HUES64 (cell line): Measurements from ENCODE around the gene EMILIN2.

Experiments
- H3K27ac ChIP-seq: 2 replicates; pipeline ENCODE4 v1.7.0; 2013; ENCODE audit warnings: low read depth, low read length, inconsistent platforms
- H3K27me3 ChIP-seq: 2 replicates; pipeline ENCODE4 v1.6.1; 2013; ENCODE audit warnings: mild to moderate bottlenecking, low read length; ENCODE audit not compliant: insufficient read depth
- H3K36me3 ChIP-seq: 2 replicates; pipeline ENCODE4 v1.6.1; 2013; ENCODE audit warnings: mild to moderate bottlenecking, low read length; ENCODE audit not compliant: insufficient read depth
- H3K4me1 ChIP-seq: 2 replicates; pipeline ENCODE4 v1.6.1; 2013; ENCODE audit warnings: mild to moderate bottlenecking, low read length, moderate library complexity; ENCODE audit not compliant: insufficient read depth
- H3K4me3 ChIP-seq: 2 replicates; pipeline ENCODE4 v1.5.1; 2013; ENCODE audit warnings: mild to moderate bottlenecking, low read length, moderate library complexity
- H3K9ac ChIP-seq: 2 replicates; pipeline ENCODE4 v1.6.1; 2013; ENCODE audit warnings: mild to moderate bottlenecking, low read depth, low read length
- H3K9me3 ChIP-seq: 2 replicates; pipeline ENCODE4 v1.6.1; 2013; ENCODE audit warnings: low read depth, low read length; ENCODE audit not compliant: insufficient read depth
- WGBS: fragments of 150-250, 120-280 bp; methylation state at CpG from one replicate; pipeline ENCODE4 v1.1.7; 2013; ENCODE audit warnings: missing lambda C conversion rate; 5-methylcytosine and 5-hydroxymethylcytosine counted together

Gene EMILIN2

DNA sequence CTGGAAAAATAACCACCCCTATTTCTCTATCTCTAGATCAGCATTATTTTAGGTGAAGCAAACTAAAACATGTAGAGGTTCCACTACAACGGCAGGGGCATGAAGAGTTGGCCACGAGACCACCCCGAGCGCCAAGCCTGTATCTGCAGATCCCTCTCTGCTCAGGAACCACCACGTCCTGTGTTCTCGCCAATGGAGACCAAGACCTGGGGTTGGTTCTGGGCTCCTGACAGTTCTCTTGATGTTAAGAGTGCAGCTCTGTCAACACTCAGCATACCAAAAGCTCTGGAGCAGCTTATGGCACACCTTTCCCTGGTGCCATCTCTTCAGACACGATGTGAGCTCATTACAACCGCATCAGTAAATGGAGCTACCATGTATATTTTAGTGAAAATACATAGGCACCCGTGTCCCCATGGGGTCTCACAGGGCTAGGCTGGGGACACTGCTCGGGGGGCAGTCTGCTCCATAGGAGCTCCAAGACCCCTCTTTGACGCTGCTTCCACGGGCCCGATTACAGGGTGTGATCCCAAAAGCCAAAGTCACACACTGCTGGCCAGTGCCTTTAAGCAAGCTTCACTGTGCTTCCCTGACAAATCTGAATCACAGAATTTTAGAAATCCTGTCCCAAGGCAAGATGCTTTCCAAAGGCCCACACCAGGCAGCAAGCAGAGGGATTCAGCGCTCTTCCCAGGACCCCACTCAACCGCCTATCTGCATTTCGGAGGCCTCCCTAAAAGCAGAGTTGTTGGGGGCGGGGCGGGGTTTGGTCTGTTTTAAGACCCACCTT lies 72.2 kb downstream of the EMILIN2 start:
- no peak overlapping the region for H3K4me3 ChIP-seq
- no peak overlapping the region for H3K9ac ChIP-seq
- H3K36me3 ChIP-seq = peaks cover 62% of the 10 kb centered on the region
- H3K9me3 ChIP-seq = no peaks in the 10 kb centered on the region
- H3K4me1 ChIP-seq = peaks cover 22% of the 10 kb centered on the region
- H3K27ac ChIP-seq = no peak overlapping the region
- H3K27me3 ChIP-seq = no peaks in the 10 kb centered on the region
- WGBS = 97% methylated on average over 18 of the region's 18 CpGs

- WGBS = 89% methylated on average over 5 of the region's 5 CpGs
- no peaks in the 10 kb centered on the region for H3K27me3 ChIP-seq
- H3K4me1 ChIP-seq = peaks cover 22% of the 10 kb centered on the region
- no peak overlapping the region for H3K27ac ChIP-seq
- no peak overlapping the region for H3K4me3 ChIP-seq
- H3K9ac ChIP-seq = no peak overlapping the region
- no peaks in the 10 kb centered on the region for H3K9me3 ChIP-seq
- H3K36me3 ChIP-seq = peaks cover 68% of the 10 kb centered on the region
These were observed 72.8 kb downstream of the EMILIN2 start for GRCh38 chr18:2919600-2919999.

GRCh38 chr18:2920027-2920426 lies 73.2 kb downstream of the EMILIN2 start:
- Histone ChIP-seq H3K36me3 (peaks cover 69% of the 10 kb centered on the region), H3K27me3 (no peaks in the 10 kb centered on the region), H3K4me3 (no peak overlapping the region), H3K9ac (no peak overlapping the region), H3K4me1 (peaks cover 22% of the 10 kb centered on the region), H3K9me3 (no peaks in the 10 kb centered on the region), H3K27ac (no peak overlapping the region)
- WGBS = 92% methylated on average over 11 of the region's 11 CpGs

- Histone ChIP-seq H3K27ac (no peak overlapping the region), H3K9me3 (no peaks in the 10 kb centered on the region), H3K27me3 (no peaks in the 10 kb centered on the region), H3K4me1 (peaks cover 21% of the 10 kb centered on the region), H3K4me3 (no peak overlapping the region), H3K9ac (no peak overlapping the region), H3K36me3 (peaks cover 73% of the 10 kb centered on the region)
- WGBS = 94% methylated on average over 16 of the region's 16 CpGs
These were observed 73.9 kb downstream of the EMILIN2 start for GRCh38 chr18:2920546-2921343.

DNA sequence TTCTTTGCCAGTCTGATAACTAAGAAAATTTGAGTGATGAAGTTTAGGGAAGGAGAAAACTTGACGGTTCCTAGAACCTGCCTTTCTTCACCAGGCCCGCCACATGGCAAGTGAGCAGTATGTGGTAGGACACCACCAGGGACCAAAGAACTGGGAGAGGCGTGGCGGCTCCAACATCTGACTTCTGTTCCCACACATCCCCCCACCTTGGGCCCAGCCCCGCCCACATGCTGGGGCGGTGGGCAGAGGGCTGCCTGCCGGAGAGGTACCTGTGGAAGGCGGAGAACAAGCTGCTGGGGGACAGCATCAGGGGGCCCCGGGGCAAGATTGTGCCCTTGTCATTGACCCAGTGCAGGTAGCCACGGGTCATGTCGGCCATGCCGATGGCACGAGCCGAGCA lies 75.0 kb downstream of the EMILIN2 start:
- H3K36me3 ChIP-seq = peaks cover 79% of the 10 kb centered on the region
- no peaks in the 10 kb centered on the region for H3K9me3 ChIP-seq
- no peaks in the 10 kb centered on the region for H3K27me3 ChIP-seq
- H3K9ac ChIP-seq = no peak overlapping the region
- H3K4me3 ChIP-seq = no peak overlapping the region
- peaks cover 11% of the 10 kb centered on the region for H3K4me1 ChIP-seq
- WGBS = 92% methylated on average over 14 of the region's 14 CpGs
- H3K27ac ChIP-seq = no peak overlapping the region

- Histone ChIP-seq H3K9ac (no peak overlapping the region), H3K4me3 (no peak overlapping the region), H3K27ac (no peak overlapping the region), H3K4me1 (0 out of 2 replicates have a peak, but pooled peaks cover under 1% of the 10 kb centered on the region), H3K9me3 (no peaks in the 10 kb centered on the region), H3K27me3 (no peaks in the 10 kb centered on the region), H3K36me3 (peaks cover 86% of the 10 kb centered on the region)
- 94% methylated on average over 6 of the region's 6 CpGs for WGBS
These were observed 76.7 kb downstream of the EMILIN2 start for GRCh38 chr18:2923464-2923863.

GRCh38 chr18:2924920-2925319 lies 78.1 kb downstream of the EMILIN2 start:
- 96% methylated on average over 12 of the region's 12 CpGs for WGBS
- Histone ChIP-seq H3K27me3 (no peaks in the 10 kb centered on the region), H3K9ac (no peak overlapping the region), H3K4me3 (no peak overlapping the region), H3K9me3 (no peaks in the 10 kb centered on the region), H3K27ac (no peak overlapping the region), H3K36me3 (peaks cover 88% of the 10 kb centered on the region), H3K4me1 (no peaks in the 10 kb centered on the region)

DNA sequence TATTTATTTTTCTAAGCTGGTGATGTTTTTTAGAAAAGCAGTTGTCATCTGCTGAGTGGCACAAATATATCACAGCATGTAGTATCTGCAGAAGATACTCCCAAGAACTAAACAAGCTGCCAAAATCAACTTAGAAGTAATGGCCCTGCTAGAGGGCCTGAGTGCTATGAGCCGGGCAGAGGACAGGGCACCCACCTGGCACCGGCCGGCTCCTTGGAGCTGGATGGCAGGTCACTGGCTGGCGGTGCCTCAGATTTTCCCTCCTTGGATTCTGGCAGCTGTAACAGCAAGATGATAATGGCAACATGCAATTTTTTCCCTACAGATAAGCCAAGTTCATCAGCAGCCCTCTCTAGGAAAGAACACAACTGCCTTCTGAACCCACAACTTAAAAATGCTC lies 79.7 kb downstream of the EMILIN2 start:
- Histone ChIP-seq H3K27me3 (no peaks in the 10 kb centered on the region), H3K27ac (no peak overlapping the region), H3K9ac (no peak overlapping the region), H3K4me3 (no peak overlapping the region), H3K9me3 (no peaks in the 10 kb centered on the region), H3K36me3 (peaks cover 89% of the 10 kb centered on the region), H3K4me1 (no peaks in the 10 kb centered on the region)
- 95% methylated on average over 4 of the region's 4 CpGs for WGBS

- Histone ChIP-seq H3K4me1 (no peaks in the 10 kb centered on the region), H3K9ac (no peak overlapping the region), H3K9me3 (no peaks in the 10 kb centered on the region), H3K27ac (no peak overlapping the region), H3K36me3 (peaks cover 80% of the 10 kb centered on the region), H3K4me3 (no peak overlapping the region), H3K27me3 (no peaks in the 10 kb centered on the region)
- WGBS = 90% methylated on average over 8 of the region's 8 CpGs
These were observed 80.9 kb downstream of the EMILIN2 start for GRCh38 chr18:2927745-2928144.

DNA sequence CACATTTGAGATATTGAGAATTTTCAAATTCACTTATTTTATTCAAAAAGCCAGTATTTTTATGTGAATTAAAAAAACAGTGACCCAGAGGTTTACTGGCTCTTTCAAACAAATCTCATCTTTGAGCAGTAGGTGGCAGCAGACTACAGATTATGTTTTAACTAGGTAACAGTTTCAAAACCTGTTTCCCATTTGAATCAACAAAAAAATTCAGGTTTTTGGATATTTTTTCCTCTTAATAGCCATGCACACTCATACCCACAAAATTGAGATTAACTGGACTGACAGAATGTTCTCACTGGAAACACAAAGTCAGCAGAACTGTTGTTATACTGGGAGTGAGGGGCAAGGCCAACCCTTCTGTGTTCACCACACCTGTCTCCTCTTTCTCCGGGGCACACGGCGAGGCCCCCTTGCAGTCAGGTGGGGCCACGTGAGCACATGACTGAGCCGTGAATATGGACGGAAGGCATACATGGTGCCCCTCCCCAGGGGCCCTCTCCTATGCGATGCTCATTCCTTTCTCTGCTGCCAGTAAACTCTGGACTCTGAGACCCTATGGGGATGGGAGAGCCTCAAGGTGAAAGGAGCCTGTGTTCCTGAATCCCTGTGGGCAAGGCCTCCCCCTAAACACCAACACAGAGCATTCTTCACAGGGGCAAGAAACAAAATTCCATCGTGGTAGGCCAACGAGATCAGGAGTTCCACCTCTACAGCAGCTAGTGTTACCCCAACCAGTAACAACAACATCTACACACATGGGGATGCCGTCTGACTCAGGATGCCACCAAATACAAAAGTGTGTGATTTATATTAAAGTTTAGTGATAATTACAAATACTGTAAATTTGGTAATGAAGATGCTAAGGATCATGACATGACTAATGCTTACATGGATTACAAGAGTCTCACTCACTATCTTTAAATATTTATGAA lies 85.7 kb downstream of the EMILIN2 start:
- 64% methylated on average over 9 of the region's 10 CpGs for WGBS
- Histone ChIP-seq H3K36me3 (peaks cover 65% of the 10 kb centered on the region), H3K9ac (no peak overlapping the region), H3K27me3 (no peaks in the 10 kb centered on the region), H3K27ac (no peak overlapping the region; the same call in 1 of the 2 replicates), H3K4me3 (no peak overlapping the region), H3K9me3 (no peaks in the 10 kb centered on the region), H3K4me1 (no peaks in the 10 kb centered on the region)
